Measurements from ENCODE around the gene PRSS36. TPM values are rescaled to one million over a fixed set of nuclear protein-coding genes. Genes with fewer than 3 reads are reported as not detected.

The PRSS36 gene
- total RNA-seq, 4 donors from 2014 or later, result 0.17 to 15.3 (median 3.7) TPM

- Histone ChIP-seq H3K4me3 (no peak overlapping the region), H3K27ac (no peak overlapping the region), H3K4me1 (peaks cover 0 to 41% (median 9%) of the 10 kb centered on the region in 3 donors), H3K9me3 (no peaks in the 10 kb centered on the region), H3K27me3 (no peaks in the 10 kb centered on the region), H3K36me3 (peaks cover 32 to 100% of the 10 kb centered on the region in 2 donors)
- no peak for TF ChIP-seq EP300 (IDR thresholded peaks at IDR 0.05)
- TF ChIP-seq CTCF (IDR thresholded peaks at IDR 0.05), result no peak
- no peak for TF ChIP-seq POLR2AphosphoS5 (IDR thresholded peaks at IDR 0.05)
- TF ChIP-seq POLR2A (IDR thresholded peaks at IDR 0.05), result no peak
- WGBS, 2 donors (ENCODE audit: low coverage in 1 of 2), result 64 to 74% methylated on average over 6 to 8 of the region's 8 CpGs
- no peak for ATAC-seq
Measured at GRCh38 chr16:31187808-31188189, 37.9 kb upstream of the PRSS36 start.

GRCh38 chr16:31186930-31187807, 37.3 kb upstream of the PRSS36 start:
- no peak overlapping the region for H3K4me3 ChIP-seq
- H3K9me3 ChIP-seq, result no peaks in the 10 kb centered on the region
- no peak overlapping the region for H3K27ac ChIP-seq
- H3K27me3 ChIP-seq, result no peaks in the 10 kb centered on the region
- peaks cover 32 to 100% of the 10 kb centered on the region in 2 donors for H3K36me3 ChIP-seq
- TF ChIP-seq POLR2AphosphoS5 (IDR thresholded peaks at IDR 0.05) (no peak), CTCF (IDR thresholded peaks at IDR 0.05) (no peak), POLR2A (IDR thresholded peaks at IDR 0.05) (no peak), EP300 (IDR thresholded peaks at IDR 0.05) (no peak)
- 62 to 66% methylated on average over 7 to 10 of the region's 10 CpGs for WGBS, 2 donors (ENCODE audit: low coverage in 1 of 2)
- peaks cover 0 to 48% (median 16%) of the 10 kb centered on the region in 3 donors for H3K4me1 ChIP-seq
- ATAC-seq, result no peak

- H3K4me1 ChIP-seq, result peaks cover 0 to 58% (median 23%) of the 10 kb centered on the region in 3 donors
- no peak for ATAC-seq
- TF ChIP-seq EP300 (IDR thresholded peaks at IDR 0.05) (no peak), CTCF (IDR thresholded peaks at IDR 0.05) (no peak), POLR2AphosphoS5 (IDR thresholded peaks at IDR 0.05) (no peak), POLR2A (IDR thresholded peaks at IDR 0.05) (no peak)
- peaks cover 29 to 91% of the 10 kb centered on the region in 2 donors for H3K36me3 ChIP-seq
- 53 to 65% methylated on average over 4 to 7 of the region's 7 CpGs for WGBS, 2 donors (ENCODE audit: low coverage in 1 of 2)
- no peaks in the 10 kb centered on the region for H3K9me3 ChIP-seq
- no peak overlapping the region for H3K27ac ChIP-seq
- H3K27me3 ChIP-seq, result no peaks in the 10 kb centered on the region
- no peak overlapping the region for H3K4me3 ChIP-seq
Measured at GRCh38 chr16:31186176-31186575, 36.3 kb upstream of the PRSS36 start.

- Histone ChIP-seq H3K4me1 (peaks cover 0 to 60% (median 23%) of the 10 kb centered on the region in 3 donors), H3K36me3 (peaks cover 23 to 82% of the 10 kb centered on the region in 2 donors), H3K9me3 (no peaks in the 10 kb centered on the region), H3K4me3 (no peak overlapping the region), H3K27ac (no peak overlapping the region), H3K27me3 (no peaks in the 10 kb centered on the region)
- no peak for TF ChIP-seq POLR2A (IDR thresholded peaks at IDR 0.05)
- TF ChIP-seq EP300 (IDR thresholded peaks at IDR 0.05), result no peak
- no peak for TF ChIP-seq POLR2AphosphoS5 (IDR thresholded peaks at IDR 0.05)
- TF ChIP-seq CTCF (IDR thresholded peaks at IDR 0.05), result no peak
- WGBS, 2 donors (ENCODE audit: low coverage in 1 of 2), result 46 to 51% methylated on average over 5 of the region's 5 CpGs
- no peak for ATAC-seq
Measured at GRCh38 chr16:31185339-31185738, 35.5 kb upstream of the PRSS36 start.

- no peak overlapping the region for H3K4me3 ChIP-seq
- peaks cover 19 to 78% of the 10 kb centered on the region in 2 donors for H3K36me3 ChIP-seq
- 75 to 100% methylated on average over 1 to 4 of the region's 14 CpGs for WGBS, 2 donors (ENCODE audit: low coverage in 1 of 2)
- no peak for TF ChIP-seq POLR2AphosphoS5 (IDR thresholded peaks at IDR 0.05)
- no peak for TF ChIP-seq CTCF (IDR thresholded peaks at IDR 0.05)
- TF ChIP-seq EP300 (IDR thresholded peaks at IDR 0.05), result no peak
- no peak for TF ChIP-seq POLR2A (IDR thresholded peaks at IDR 0.05)
- peaks cover 0 to 60% (median 23%) of the 10 kb centered on the region in 3 donors for H3K4me1 ChIP-seq
- no peak for ATAC-seq
- no peak overlapping the region for H3K27ac ChIP-seq
- H3K27me3 ChIP-seq, result no peaks in the 10 kb centered on the region
- H3K9me3 ChIP-seq, result no peaks in the 10 kb centered on the region
Measured at GRCh38 chr16:31184888-31185287, 35.0 kb upstream of the PRSS36 start.
